ENCODE results near the gene SNX9.
A peak's percentile ranks its signal among the peaks of the same experiment; 100 is the strongest.
"Not testable (repeated sequence)": the region's sequence is repeated elsewhere in the genome, so short reads cannot be mapped to it uniquely, and the experiment has no call there.

Gene SNX9

GRCh38 chr6:157841211-157841840, 18.3 kb downstream of the SNX9 start:
- DNase-seq (ENCODE audit: low read depth): peak; percentile 90
- H3K4me3 ChIP-seq (ENCODE audit: low read length): no peak overlapping the region
- TF ChIP-seq, protein P1, sequence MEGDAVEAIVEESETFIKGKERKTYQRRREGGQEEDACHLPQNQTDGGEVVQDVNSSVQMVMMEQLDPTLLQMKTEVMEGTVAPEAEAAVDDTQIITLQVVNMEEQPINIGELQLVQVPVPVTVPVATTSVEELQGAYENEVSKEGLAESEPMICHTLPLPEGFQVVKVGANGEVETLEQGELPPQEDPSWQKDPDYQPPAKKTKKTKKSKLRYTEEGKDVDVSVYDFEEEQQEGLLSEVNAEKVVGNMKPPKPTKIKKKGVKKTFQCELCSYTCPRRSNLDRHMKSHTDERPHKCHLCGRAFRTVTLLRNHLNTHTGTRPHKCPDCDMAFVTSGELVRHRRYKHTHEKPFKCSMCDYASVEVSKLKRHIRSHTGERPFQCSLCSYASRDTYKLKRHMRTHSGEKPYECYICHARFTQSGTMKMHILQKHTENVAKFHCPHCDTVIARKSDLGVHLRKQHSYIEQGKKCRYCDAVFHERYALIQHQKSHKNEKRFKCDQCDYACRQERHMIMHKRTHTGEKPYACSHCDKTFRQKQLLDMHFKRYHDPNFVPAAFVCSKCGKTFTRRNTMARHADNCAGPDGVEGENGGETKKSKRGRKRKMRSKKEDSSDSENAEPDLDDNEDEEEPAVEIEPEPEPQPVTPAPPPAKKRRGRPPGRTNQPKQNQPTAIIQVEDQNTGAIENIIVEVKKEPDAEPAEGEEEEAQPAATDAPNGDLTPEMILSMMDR (IDR thresholded peaks at IDR 0.05; ENCODE audit: insufficient read depth, low read depth, low read length, missing control alignments): no peak

DNA sequence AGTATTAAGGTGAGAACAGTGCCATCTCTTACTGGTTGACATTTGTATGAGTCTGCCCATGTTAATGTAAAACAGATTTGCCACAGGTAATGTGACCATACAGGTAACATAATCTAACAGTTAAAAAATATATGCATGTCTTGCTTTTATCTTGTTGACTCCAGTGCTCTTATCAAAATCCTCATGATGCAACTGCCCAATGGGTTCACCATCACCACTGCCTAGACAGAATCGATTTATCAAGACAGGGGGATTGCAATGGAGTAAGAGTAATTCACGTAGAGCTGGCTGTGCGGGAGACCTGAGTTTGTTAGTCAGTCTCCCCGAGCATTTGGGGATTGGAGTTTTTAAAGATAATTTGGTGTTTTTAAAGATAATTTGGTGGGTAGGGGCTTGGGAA, 19.2 kb downstream of the SNX9 start:
- no peak overlapping the region for H3K4me3 ChIP-seq (ENCODE audit: low read length)
- no peak for DNase-seq (ENCODE audit: low read depth)
- TF ChIP-seq, protein P1 (IDR thresholded peaks at IDR 0.05; ENCODE audit: insufficient read depth, low read depth, low read length, missing control alignments): no peak

DNA sequence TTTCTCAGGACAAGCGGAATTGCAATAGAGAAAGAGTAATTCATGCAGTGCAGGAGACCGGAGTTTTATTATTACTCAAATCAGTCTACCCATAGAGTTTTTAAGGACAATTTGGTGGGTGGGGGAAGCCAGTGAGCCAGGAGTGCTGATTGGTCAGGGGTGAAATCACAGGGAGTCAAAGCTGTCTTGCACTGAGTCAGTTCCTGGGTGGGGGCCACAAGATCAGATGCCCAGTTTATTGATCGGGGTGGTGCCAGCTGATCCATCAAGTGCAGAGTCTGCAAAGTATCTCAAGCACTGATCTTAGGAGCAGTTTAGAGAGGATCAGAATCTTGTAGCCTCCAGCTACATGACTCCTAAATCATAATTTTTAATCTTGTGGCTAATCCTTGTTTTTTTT, 21.1 kb downstream of the SNX9 start:
- H3K4me3 ChIP-seq (ENCODE audit: low read length); DNase-seq (ENCODE audit: low read depth): not testable (repeated sequence)

DNA sequence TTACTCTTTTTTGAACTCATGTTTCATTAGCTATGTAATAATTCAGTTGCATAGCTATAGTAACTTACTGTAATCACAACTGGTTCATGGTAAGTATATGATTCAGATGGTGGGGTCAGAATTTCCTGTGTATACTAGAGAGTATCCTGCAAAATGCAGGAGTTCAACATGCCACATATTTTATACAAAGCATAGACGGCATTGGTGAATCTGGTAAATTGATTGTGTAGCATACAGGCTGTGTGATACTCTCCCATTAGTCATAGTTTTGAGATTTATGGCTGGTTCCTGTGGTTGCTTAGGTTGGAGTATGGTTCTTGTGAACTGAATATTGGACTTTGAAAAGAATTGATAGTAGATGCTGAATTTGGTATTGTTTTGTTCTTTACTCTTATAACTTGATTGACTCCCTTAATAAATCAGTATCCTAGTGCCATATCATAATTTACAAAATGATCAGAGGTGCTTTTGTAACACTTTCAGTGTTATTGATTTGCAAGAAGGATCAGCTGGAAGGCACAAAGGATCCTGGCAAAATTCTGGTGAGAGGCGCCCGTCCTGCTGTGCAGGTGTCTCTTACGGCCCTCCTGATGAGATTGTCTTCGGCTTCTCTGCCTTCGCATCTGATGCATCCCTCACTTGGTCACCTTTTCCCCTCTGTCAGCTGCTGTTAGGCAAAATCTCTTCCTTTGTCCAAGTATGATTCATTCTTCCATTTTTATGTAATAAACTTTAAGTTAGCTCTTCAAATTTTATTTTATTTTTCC, 22.6 kb downstream of the SNX9 start:
- H3K4me3 ChIP-seq (ENCODE audit: low read length): no peak overlapping the region
- no peak for DNase-seq (ENCODE audit: low read depth)
- TF ChIP-seq, protein P1 (IDR thresholded peaks at IDR 0.05; ENCODE audit: insufficient read depth, low read depth, low read length, missing control alignments): no peak

DNA sequence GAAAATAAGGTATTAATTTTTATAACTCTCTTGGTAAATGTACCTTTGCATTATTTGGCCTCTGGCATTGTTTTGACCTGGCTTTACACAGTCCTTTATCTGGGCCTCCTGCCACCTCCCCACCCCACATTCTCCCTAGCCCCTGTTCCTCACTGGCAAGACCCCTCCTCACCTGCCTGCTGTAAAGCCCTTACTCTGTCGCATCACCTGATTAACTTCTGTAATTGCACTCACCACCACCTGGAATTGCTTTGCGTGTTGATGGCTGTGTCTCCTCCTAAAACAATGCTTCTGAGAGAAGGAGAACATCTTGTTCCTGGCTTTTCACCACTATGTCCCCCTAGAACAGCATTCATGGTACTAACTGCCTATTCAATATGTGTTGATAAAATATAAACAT, 24.8 kb downstream of the SNX9 start:
- no peak for DNase-seq (ENCODE audit: low read depth)
- TF ChIP-seq, protein P1 (IDR thresholded peaks at IDR 0.05; ENCODE audit: insufficient read depth, low read depth, low read length, missing control alignments): no peak
- H3K4me3 ChIP-seq (ENCODE audit: low read length): no peak overlapping the region

DNA sequence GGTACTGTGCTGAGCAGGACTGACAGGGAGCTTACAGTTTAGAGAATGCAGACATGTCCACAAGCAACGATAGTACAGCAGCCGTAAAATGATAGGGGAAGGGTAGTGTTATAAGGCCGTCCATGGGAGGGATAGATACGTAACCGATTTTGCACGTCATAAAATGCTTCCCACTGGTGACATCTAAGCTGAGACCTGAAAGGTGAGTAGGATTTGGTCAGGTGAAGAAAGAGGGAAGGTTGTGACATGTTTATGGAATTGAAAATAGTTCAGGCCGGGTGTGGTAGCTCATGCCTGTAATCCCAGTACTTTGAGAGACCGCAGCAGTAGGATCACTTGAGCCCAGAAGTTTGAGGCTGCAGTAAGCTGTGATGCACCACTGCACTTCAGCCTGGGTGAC, 25.6 kb downstream of the SNX9 start:
- TF ChIP-seq, protein P1 (IDR thresholded peaks at IDR 0.05; ENCODE audit: insufficient read depth, low read depth, low read length, missing control alignments): no peak
- DNase-seq (ENCODE audit: low read depth): no peak
- H3K4me3 ChIP-seq (ENCODE audit: low read length): no peak overlapping the region

GRCh38 chr6:157849288-157850017, 26.4 kb downstream of the SNX9 start:
- DNase-seq (ENCODE audit: low read depth): no peak
- no peak overlapping the region for H3K4me3 ChIP-seq (ENCODE audit: low read length)
- TF ChIP-seq, protein P1 (IDR thresholded peaks at IDR 0.05; ENCODE audit: insufficient read depth, low read depth, low read length, missing control alignments): no peak
